ENCODE measurements around the gene MRPS27. TPM values are rescaled to one million over a fixed set of nuclear protein-coding genes. Genes with fewer than 3 reads are reported as not detected.

Gene MRPS27
- 52.0 and 54.6 TPM in 2 replicates for total RNA-seq

GRCh38 chr5:72319976-72320752 is at the start of gene MRPS27, which contains the start of gene PTCD2:
Gene MRPS27, minus strand, starts transcription at chr5:72320240. Its CDS starts 19 bp downstream, at chr5:72320221.
Gene PTCD2, plus strand, starts transcription at chr5:72320373. Its CDS starts 10 bp downstream, at chr5:72320383.

Other genes starting within 250 kb of the MRPS27 start
- gene MAP1B, start 212.8 kb downstream of the MRPS27 start, total RNA-seq = 35.5 and 103 TPM in 2 replicates
- gene PTCD2, start 133 bp upstream of the MRPS27 start, total RNA-seq = 1.8 and 4.5 TPM in 2 replicates
- gene ZNF366, start 187.2 kb upstream of the MRPS27 start, total RNA-seq = 12.3 and 21.0 TPM in 2 replicates